GM12873 (cell line): ENCODE measurements around the gene AHRR.

Experiments used
- TF ChIP-seq, protein P1 (sequence below): IDR thresholded peaks from 2 replicates; pipeline ENCODE4 v1.5.1; 2012; ENCODE audit warnings: low read depth, mild to moderate bottlenecking, moderate library complexity, low read length, control low read depth; ENCODE audit not compliant: insufficient read depth; ENCODE audit errors: missing control alignments

The AHRR gene

DNA sequence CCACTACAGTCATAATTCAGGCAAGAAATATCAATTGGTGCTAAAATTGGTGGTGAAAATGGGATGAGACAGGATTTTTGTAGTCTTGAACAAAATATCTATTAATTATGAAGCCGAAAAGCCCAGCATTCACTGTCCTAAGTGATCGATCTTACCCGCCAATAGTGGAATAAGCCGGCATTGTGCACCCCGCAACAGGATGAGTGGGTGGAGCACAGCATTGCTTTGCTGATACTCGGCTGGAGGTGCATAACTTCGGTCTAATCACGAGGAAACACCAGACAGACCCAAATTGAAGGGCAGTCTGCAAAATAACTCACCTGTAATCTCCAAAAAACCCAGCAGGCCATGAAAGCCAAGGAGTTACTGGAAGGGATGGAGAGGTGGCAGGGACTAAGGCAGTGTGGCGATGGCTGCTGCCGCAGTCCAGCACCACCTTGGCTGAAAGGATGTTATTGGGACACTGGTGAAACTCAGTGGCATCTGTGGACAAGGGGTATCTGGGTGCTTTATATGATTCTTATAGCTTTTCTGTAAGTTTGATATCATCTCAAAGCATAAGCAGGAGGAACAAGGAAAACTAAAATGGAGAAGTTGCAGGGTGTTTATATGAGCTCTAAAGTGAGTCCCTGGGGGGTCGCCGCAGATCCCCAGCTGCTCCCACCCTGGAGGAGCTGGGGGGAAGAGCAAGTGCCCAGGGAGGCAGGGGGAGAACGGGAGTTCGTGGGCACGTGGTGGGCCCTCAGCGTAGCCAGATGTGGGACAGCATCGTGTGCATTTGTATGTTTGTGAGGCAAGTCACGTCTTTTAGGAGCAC, 45.2 kb downstream of the AHRR start:
- TF ChIP-seq, protein P1, sequence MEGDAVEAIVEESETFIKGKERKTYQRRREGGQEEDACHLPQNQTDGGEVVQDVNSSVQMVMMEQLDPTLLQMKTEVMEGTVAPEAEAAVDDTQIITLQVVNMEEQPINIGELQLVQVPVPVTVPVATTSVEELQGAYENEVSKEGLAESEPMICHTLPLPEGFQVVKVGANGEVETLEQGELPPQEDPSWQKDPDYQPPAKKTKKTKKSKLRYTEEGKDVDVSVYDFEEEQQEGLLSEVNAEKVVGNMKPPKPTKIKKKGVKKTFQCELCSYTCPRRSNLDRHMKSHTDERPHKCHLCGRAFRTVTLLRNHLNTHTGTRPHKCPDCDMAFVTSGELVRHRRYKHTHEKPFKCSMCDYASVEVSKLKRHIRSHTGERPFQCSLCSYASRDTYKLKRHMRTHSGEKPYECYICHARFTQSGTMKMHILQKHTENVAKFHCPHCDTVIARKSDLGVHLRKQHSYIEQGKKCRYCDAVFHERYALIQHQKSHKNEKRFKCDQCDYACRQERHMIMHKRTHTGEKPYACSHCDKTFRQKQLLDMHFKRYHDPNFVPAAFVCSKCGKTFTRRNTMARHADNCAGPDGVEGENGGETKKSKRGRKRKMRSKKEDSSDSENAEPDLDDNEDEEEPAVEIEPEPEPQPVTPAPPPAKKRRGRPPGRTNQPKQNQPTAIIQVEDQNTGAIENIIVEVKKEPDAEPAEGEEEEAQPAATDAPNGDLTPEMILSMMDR, result no peak

DNA sequence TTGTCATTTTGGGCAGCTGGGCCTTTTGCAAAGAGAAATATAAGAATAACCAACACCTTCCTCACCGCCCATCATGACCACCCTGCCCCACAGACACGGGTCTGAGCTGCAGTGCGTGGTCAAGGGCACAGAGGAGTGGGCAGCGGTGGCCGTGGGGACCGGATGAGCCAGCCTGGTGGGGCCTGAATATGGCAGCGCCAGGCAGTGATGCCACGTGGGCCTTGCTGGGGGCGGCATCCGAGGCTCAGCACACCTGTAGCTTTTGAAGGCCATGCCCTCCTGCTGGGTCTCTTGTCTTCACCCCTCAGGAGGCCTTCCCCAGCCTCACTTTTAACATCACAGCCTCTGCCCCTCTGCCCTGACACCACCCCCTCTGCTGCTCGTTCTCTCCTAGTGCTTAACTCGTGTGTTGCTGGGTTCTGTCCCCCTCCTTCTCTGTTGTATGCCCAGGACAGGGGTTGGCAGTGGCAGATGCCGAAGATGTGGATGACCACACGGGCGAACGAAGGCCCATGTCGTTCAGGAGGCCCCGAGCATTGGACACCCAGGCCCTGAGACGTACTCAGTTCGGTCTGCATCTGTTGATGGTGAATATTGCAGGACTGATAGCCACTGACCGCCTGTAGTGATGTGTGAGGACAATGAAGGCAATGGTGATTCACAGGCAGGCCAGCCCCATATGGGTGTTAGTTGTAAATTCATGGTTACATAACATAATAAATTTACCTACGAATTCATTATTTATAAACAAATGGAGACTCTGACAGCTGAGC, 46.0 kb downstream of the AHRR start:
- TF ChIP-seq, protein P1, result no peak

DNA sequence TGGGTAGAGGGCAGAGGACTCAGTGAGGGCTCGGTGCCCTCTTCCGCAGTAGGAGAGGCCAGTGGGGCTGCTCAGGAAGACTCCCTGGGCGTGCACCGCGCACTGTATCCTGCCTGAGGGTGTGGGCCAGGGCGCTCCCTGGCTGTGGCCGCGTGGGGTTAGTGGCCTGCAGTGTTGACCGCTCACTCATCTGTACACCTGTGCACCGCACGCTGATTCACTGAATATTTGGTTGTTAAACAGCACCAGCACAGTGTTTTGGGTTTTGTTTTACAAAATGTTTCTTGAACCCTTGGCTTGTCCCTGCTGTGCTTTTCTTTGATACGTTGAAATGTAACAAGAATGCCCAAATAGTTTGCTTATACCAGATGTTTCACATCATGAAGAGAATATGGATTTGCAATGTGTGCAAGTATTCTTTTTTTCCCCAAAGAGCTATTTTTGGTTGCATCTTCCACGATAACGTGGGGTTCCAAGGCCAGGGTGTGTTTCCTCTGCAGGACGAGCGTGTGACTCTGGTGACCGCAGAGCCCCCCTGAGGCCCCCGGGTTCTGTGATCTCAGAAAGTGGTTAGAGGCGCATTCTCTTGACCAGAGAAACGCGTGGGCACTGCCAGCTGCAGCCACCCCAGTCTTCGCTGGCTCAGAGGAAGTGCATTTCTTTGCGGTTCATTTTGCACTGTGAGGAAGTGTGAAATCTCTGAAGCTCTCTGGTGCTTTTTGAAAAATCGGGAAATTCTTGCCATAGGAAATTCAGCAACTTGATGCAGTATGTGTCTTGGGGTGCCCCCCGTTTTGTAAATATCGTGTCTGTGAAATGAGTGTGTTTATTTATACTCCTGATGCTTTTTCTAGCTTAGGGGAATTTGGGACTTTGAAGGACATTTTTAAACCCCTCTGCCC, 46.9 kb downstream of the AHRR start:
- TF ChIP-seq, protein P1, result no peak

DNA sequence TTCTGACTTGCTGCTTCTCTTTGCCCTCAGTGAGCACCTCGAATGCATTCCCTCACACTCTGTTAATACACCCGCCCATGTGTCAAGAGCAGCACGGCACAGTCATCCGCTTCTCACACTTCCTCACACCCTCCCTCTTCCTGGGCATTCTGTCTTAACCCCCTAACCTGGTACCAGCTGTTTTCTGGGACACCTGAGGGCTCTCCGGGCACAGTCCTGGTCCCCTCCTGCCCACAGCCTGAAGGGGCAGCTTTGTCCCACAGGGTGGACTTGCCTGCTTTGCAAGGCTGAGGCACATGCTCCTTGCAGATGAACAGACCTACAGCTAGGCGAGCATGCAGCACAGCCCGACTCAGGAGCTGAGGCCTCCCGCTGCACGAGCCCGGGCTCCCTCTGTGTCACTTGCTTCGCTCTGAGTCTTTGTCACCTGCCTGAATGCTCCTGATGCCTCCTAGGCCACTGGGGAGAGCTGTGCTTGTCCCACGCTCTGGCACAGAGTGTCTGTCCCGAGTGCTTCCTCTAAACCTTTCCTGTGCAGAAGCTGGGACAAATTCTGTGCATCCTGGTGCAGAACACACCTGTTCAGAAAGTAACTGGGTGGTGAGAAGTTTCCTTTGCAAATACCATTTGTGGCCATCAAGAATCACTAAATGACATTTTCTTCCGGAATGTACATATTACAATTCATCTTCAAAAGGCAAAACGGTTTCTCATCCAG, 47.8 kb downstream of the AHRR start:
- TF ChIP-seq, protein P1, result no peak

DNA sequence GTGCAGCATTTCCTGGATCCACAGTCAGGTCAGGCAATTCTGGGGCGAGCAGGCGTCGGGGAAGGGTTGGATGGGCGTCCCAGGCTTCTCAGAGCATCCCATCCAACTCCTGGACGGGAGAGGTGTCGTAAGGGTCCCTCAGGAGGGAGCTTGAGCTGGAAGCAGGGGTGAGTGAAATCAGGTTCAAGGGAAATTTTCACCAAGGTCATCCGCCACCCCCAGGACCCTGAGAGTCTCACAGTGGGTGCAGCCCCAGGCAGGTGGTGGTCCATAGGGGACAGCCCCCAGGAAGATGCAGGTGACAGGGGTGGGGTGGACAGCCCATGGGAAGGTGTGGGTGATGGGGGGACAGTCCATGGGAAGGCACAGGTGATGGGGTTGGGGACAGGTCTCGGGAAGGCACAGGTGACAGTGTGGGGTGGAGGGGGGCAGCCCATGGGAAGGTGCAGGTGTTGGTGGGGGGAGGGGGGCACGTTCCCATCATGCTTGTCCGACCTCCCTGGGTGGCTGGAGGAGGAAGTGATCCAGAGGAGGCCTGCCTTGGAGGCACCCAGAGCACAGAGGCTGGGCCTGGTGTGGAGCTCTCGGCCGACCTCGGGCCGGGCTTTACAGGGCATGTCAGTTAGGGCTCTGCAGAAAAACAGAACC, 48.9 kb downstream of the AHRR start:
- TF ChIP-seq, protein P1, result no peak

DNA sequence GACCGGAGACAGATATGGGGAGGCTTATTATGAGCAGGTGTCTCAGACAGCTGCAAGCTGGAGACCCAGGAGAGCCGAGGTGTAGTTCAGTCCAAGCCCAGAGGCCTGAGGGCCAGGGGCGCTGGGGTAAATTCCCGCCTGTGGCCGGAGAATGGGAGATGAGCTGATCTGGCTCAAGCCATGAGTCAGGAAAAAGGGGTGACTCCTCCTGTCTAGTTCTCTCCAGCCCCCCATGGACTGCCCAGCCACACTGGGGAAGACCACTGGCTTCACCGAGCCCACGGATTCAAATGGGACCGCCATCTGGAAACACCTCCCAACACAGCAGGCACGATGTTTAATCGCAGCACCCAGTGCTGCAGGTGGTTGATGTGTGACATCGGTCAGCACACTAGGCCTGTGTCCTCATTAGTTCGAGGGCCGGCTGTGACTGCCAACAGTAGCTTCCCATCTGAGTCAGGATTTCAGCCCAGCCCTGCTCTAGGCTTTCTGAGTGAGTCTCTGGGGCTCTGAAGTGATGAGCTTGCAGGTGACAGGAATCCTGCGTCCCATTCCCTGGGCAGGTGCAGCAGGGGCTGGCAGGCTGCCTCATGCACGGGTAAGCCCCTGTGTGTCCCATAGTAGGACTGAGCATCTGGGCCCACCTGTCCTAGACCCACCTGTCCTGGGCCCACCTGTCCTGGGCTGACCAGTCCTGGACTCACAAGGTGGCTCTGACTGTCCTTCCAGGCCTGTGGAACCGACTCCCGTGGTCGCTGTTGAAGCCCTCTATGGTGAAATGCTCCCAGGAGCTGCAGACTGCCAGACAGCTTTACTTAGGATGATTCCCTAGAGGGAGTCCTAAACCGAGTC, 49.7 kb downstream of the AHRR start:
- TF ChIP-seq, protein P1, result no peak
